NCI-H187 treated with DMSO at 0.1 percent for 48 hours (cell line): Measurements from ENCODE around the gene WBP2NL.

Experiments
- DNase-seq: peaks from one replicate; lab custom pipeline; 2025; lab: John Stamatoyannopoulos, UW

The WBP2NL gene

GRCh38 chr22:42072606-42073330 lies 74.2 kb downstream of the WBP2NL start:
- DNase-seq: no peak

GRCh38 chr22:42073621-42074041 lies 75.0 kb downstream of the WBP2NL start:
- DNase-seq: no peak

- no peak for DNase-seq
Observed at GRCh38 chr22:42074132-42074811, 75.7 kb downstream of the WBP2NL start, which contains the start of gene PHETA2. Gene PHETA2, plus strand, starts transcription at chr22:42074248. Its CDS starts 3,046 bp downstream, at chr22:42077294.

- no peak for DNase-seq
Observed at GRCh38 chr22:42074846-42075676, 76.5 kb downstream of the WBP2NL start.

- DNase-seq: no peak
Observed at GRCh38 chr22:42076764-42077485, 78.3 kb downstream of the WBP2NL start.

GRCh38 chr22:42077486-42078125 lies 79.0 kb downstream of the WBP2NL start:
- no peak for DNase-seq
